Fibroblast of mammary gland (primary cell): ENCODE results near the gene GRK5.
A peak's percentile ranks its signal among the peaks of the same experiment; 100 is the strongest.

Experiments
- DNase-seq: peaks from one replicate; pipeline ENCODE4 v3.0.0-alpha.2; 2010; ENCODE audit warnings: low read depth
- H3K4me3 ChIP-seq: 2 replicates; pipeline ENCODE4 v1.5.1; 2011; ENCODE audit warnings: low read depth, mild to moderate bottlenecking, low read length, moderate library complexity; ENCODE audit not compliant: control insufficient read depth
- CTCF ChIP-seq: conservative IDR thresholded peaks from 2 replicates; pipeline ENCODE4 v1.5.1; 2011; ENCODE audit warnings: low read depth, low read length, inconsistent platforms; ENCODE audit not compliant: control insufficient read depth, insufficient read depth

Gene GRK5

GRCh38 chr10:119494236-119495020 lies 287.1 kb downstream of the GRK5 start:
- no peak overlapping the region for H3K4me3 ChIP-seq
- DNase-seq: peak; percentile 43
- no peak for TF ChIP-seq CTCF

- peak; percentile 17 for DNase-seq
- H3K4me3 ChIP-seq: no peak overlapping the region
- TF ChIP-seq CTCF: no peak
These were observed 287.7 kb downstream of the GRK5 start for GRCh38 chr10:119495021-119495505.

- no peak overlapping the region for H3K4me3 ChIP-seq
- no peak for DNase-seq
- no peak for TF ChIP-seq CTCF
These were observed 288.2 kb downstream of the GRK5 start for GRCh38 chr10:119495545-119495944.

- no peak for DNase-seq
- TF ChIP-seq CTCF: no peak
These were observed 288.9 kb downstream of the GRK5 start for GRCh38 chr10:119496273-119496672.

GRCh38 chr10:119497243-119497642 lies 289.9 kb downstream of the GRK5 start:
- TF ChIP-seq CTCF: no peak
- no peak overlapping the region for H3K4me3 ChIP-seq
- no peak for DNase-seq

More at GRCh38 chr10:119496273-119496672, 288.9 kb downstream of the GRK5 start:
- no peak overlapping the region for H3K4me3 ChIP-seq

- DNase-seq: peak; percentile 14
- no peak overlapping the region for H3K4me3 ChIP-seq
These were observed 291.7 kb downstream of the GRK5 start for GRCh38 chr10:119498889-119499676.

More at GRCh38 chr10:119498889-119499676, 291.7 kb downstream of the GRK5 start:
- TF ChIP-seq CTCF: no peak
